ENCODE results near the gene SGIP1.

Gene SGIP1

GRCh38 chr1:66641891-66642473 is 108.0 kb downstream of the SGIP1 start:
- no peak for TF ChIP-seq SPI1 (IDR thresholded peaks at IDR 0.05; ENCODE audit: low read depth, low read length)
- no peak for TF ChIP-seq POLR2A (IDR thresholded peaks at IDR 0.05; ENCODE audit: low read depth, low read length)
- FAIRE-seq (no peak), DNase-seq (ENCODE audit: insufficient read length, low spot score) (no peak)

DNA sequence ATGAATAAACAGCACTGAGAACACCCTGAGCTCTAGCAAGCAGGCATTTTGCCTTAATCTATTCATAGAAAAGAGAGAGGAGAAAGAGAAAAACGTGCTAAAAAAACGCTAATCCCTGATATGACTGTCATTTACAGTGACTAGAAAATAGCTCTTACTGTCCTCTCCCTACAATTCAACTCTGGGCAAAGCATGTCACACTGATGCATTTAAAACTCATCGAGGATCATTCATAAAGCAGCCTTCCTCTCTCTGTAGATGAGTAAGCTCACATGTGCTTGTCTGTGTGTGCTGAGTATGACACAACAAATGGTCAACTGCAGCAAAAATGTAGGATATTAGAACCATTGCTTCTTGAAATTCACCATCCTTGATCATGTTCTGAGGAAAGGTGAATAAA is 109.0 kb downstream of the SGIP1 start:
- no peak for TF ChIP-seq POU2F2 (IDR thresholded peaks at IDR 0.05; ENCODE audit: low read depth, low read length)
- no peak for TF ChIP-seq POLR2A (IDR thresholded peaks at IDR 0.05; ENCODE audit: low read depth, low read length)
- TF ChIP-seq TAF1 (IDR thresholded peaks at IDR 0.05; ENCODE audit: low read depth, low read length) = no peak
- no peak for TF ChIP-seq PAX5 (IDR thresholded peaks at IDR 0.05; ENCODE audit: insufficient read depth, low read length, severe bottlenecking)
- TF ChIP-seq SPI1 (IDR thresholded peaks at IDR 0.05; ENCODE audit: low read depth, low read length) = no peak
- no peak for TF ChIP-seq POLR2AphosphoS5 (IDR thresholded peaks at IDR 0.05; ENCODE audit: low read depth, low read length)
- FAIRE-seq = no peak

DNA sequence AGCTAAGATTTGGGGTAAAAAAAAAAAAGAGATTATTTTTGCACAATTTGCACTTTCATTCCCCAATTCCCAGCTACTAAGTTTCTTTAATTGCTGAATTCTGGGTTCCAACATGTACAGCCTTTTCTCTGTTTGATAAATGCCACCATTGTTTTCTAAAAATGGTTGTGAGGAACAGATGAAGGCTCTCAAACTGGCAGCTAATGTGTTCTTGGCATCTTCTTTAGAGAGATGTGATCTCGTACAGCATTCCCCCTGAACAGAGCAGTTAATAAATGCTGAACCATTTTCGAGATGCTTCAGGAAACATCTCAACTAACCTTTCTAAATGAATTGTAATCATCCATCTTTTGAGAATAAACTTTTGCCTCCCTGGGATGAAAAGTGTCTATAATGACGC is 110.4 kb downstream of the SGIP1 start:
- no peak for FAIRE-seq
- no peak for DNase-seq (ENCODE audit: insufficient read length, low spot score)
- TF ChIP-seq TAF1 (IDR thresholded peaks at IDR 0.05; ENCODE audit: low read depth, low read length) (no peak), SPI1 (IDR thresholded peaks at IDR 0.05; ENCODE audit: low read depth, low read length) (no peak)

More for the DNA sequence above, 109.0 kb downstream of the SGIP1 start:
- no peak for DNase-seq (ENCODE audit: insufficient read length, low spot score)

DNA sequence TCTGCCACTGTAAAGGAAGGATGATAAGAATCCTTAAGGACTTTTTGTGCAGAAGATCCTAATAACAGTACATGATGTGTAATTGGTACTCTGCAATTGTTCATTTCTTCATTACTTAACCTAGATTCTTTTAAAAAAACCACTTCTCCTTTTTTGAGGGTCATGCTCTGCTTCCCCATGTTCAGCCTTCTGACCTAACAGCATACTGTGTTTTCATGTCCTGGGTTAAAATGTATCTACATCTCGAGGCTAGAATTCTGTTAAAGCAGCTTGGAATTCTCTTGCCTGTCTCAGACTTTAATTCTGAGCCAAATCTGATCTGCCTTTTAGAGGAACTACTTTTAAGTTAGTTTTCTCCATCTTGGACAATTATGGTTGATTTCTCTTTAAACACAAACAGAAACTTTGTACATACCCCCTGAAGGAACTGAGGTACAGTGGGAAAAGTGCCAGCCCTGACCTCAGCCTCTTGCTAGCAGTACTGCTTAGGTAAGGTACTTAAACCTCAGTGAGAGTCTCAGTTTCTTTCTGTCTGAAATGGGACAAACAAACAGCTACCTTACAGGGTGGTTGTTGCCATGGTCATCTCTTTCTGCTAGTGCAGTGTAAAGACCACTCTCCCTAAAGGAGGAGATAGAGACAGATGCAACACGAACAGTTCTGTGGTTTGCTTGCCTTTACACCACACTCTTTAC is 115.1 kb downstream of the SGIP1 start:
- TF ChIP-seq POU2F2 (IDR thresholded peaks at IDR 0.05; ENCODE audit: low read depth, low read length) (no peak), SPI1 (IDR thresholded peaks at IDR 0.05; ENCODE audit: low read depth, low read length) (peak; percentile 95)
- FAIRE-seq (peak; percentile 50), DNase-seq (ENCODE audit: insufficient read length, low spot score) (no peak)

- no peak for TF ChIP-seq TAF1 (IDR thresholded peaks at IDR 0.05; ENCODE audit: low read depth, low read length)
- no peak for TF ChIP-seq PAX5 (IDR thresholded peaks at IDR 0.05; ENCODE audit: insufficient read depth, low read length, severe bottlenecking)
- TF ChIP-seq SPI1 (IDR thresholded peaks at IDR 0.05; ENCODE audit: low read depth, low read length) = no peak
- no peak for TF ChIP-seq POLR2A (IDR thresholded peaks at IDR 0.05; ENCODE audit: low read depth, low read length)
- no peak for TF ChIP-seq POLR2AphosphoS5 (IDR thresholded peaks at IDR 0.05; ENCODE audit: low read depth, low read length)
- no peak for TF ChIP-seq POU2F2 (IDR thresholded peaks at IDR 0.05; ENCODE audit: low read depth, low read length)
- DNase-seq (ENCODE audit: insufficient read length, low spot score) = no peak
- no peak for FAIRE-seq
Measured at GRCh38 chr1:66652556-66652955, 118.6 kb downstream of the SGIP1 start.

- TF ChIP-seq TAF1 (IDR thresholded peaks at IDR 0.05; ENCODE audit: low read depth, low read length) (no peak), SPI1 (IDR thresholded peaks at IDR 0.05; ENCODE audit: low read depth, low read length) (no peak), PAX5 (IDR thresholded peaks at IDR 0.05; ENCODE audit: insufficient read depth, low read length, severe bottlenecking) (no peak), POU2F2 (IDR thresholded peaks at IDR 0.05; ENCODE audit: low read depth, low read length) (no peak), POLR2AphosphoS5 (IDR thresholded peaks at IDR 0.05; ENCODE audit: low read depth, low read length) (no peak), POLR2A (IDR thresholded peaks at IDR 0.05; ENCODE audit: low read depth, low read length) (no peak)
- no peak for FAIRE-seq
- DNase-seq (ENCODE audit: insufficient read length, low spot score) = no peak
Measured at GRCh38 chr1:66654643-66655042, 120.7 kb downstream of the SGIP1 start.

DNA sequence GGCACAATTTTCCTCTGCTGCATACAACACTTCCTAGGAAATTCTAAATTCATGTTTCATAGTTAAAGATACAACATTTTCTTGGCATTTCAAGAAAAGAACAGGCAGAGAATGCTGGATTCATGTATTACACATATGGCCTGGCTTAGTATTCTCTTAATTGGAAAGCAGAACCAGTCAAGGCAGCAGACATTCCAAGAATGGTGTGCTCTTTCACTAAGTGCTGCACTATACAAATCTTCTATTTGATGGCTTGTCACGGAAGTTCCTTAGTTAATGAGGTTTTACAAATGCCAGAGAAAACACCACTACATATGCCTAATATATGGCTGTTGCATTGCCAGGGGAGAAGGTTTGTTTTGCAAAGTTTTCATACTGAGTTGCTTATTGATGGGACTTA is 137.5 kb downstream of the SGIP1 start:
- DNase-seq (ENCODE audit: insufficient read length, low spot score) (no peak), FAIRE-seq (no peak)
- TF ChIP-seq POLR2A (IDR thresholded peaks at IDR 0.05; ENCODE audit: low read depth, low read length) = no peak

DNA sequence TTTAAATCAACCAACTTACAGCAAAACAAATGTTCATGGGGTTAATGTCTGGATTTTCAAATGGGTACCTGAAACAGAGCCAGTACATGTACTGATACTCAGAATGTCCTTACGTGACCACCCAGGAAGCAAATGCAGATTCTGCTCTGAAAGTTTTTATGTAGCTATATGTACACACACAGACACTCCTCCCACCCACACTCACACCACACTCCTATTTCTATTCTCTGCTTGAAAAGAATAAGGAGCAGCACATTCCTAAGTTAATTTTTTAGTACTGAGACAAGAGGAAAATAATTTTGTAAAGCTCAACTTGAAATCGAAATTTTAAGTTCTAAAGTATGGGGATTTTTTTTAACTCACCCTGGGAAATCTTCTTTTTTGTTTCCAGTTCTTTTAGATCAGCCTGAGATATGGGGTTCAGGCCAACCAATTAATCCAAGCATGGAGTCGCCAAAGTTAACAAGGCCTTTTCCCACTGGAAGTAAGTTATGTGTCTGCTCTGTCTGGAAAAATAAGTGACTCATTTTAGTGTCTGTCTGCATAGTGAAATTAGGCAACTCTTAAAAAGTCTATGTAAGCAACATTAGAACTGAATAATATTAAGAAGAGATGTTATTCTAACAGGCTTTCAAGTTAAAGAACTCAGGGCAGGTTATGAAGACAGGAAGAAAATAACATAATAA is 142.8 kb downstream of the SGIP1 start:
- DNase-seq (ENCODE audit: insufficient read length, low spot score) = no peak
- FAIRE-seq = no peak
- no peak for TF ChIP-seq POU2F2 (IDR thresholded peaks at IDR 0.05; ENCODE audit: low read depth, low read length)
- no peak for TF ChIP-seq SPI1 (IDR thresholded peaks at IDR 0.05; ENCODE audit: low read depth, low read length)
- no peak for TF ChIP-seq PAX5 (IDR thresholded peaks at IDR 0.05; ENCODE audit: insufficient read depth, low read length, severe bottlenecking)
- no peak for TF ChIP-seq POLR2AphosphoS5 (IDR thresholded peaks at IDR 0.05; ENCODE audit: low read depth, low read length)
- no peak for TF ChIP-seq TAF1 (IDR thresholded peaks at IDR 0.05; ENCODE audit: low read depth, low read length)
- TF ChIP-seq POLR2A (IDR thresholded peaks at IDR 0.05; ENCODE audit: low read depth, low read length) = no peak

DNA sequence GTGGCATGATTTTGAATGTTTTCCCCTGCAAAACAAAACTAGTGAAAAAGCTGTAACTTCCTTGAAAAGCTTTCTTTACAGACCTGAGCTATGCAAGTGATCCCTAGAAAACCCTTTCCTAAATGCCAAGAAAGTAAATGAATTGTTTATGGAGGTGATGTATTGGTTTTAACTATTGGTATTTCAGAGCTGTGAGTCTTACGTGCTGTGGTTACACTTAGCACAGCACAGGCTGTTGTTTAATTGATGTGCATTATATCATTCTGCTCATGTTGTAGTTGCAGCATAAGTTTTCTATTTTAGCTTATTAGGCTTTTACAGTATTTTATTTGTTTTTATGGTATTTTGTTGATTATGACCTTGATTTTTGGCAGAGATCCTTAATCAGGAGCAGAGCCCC is 144.2 kb downstream of the SGIP1 start:
- no peak for FAIRE-seq
- no peak for DNase-seq (ENCODE audit: insufficient read length, low spot score)
- TF ChIP-seq SPI1 (IDR thresholded peaks at IDR 0.05; ENCODE audit: low read depth, low read length) = no peak
- TF ChIP-seq POLR2AphosphoS5 (IDR thresholded peaks at IDR 0.05; ENCODE audit: low read depth, low read length) = no peak
- no peak for TF ChIP-seq POU2F2 (IDR thresholded peaks at IDR 0.05; ENCODE audit: low read depth, low read length)
- no peak for TF ChIP-seq POLR2A (IDR thresholded peaks at IDR 0.05; ENCODE audit: low read depth, low read length)
- no peak for TF ChIP-seq TAF1 (IDR thresholded peaks at IDR 0.05; ENCODE audit: low read depth, low read length)
- no peak for TF ChIP-seq PAX5 (IDR thresholded peaks at IDR 0.05; ENCODE audit: insufficient read depth, low read length, severe bottlenecking)

DNA sequence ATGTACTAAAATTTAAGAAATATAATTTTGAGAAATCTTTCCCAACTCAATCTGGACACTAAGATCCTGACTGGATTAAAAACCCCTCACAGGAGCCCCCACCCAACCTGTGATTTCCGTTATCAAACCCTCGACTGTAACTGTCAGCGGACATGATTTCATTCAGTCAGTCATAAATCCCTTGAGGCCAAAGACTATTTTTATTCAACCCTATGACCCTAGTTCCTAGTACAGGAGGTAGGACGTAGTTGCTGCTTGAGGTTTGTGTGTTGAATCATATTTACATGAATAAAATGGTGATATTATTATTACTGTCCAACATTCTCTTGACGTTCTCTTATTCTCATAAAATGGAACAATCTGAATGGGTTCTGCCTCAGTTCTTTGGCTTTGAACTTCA is 145.2 kb downstream of the SGIP1 start:
- FAIRE-seq = no peak

More for the DNA sequence above, 145.2 kb downstream of the SGIP1 start:
- no peak for DNase-seq (ENCODE audit: insufficient read length, low spot score)
- TF ChIP-seq POU2F2 (IDR thresholded peaks at IDR 0.05; ENCODE audit: low read depth, low read length) (no peak), TAF1 (IDR thresholded peaks at IDR 0.05; ENCODE audit: low read depth, low read length) (no peak), POLR2AphosphoS5 (IDR thresholded peaks at IDR 0.05; ENCODE audit: low read depth, low read length) (no peak), POLR2A (IDR thresholded peaks at IDR 0.05; ENCODE audit: low read depth, low read length) (no peak), SPI1 (IDR thresholded peaks at IDR 0.05; ENCODE audit: low read depth, low read length) (no peak), PAX5 (IDR thresholded peaks at IDR 0.05; ENCODE audit: insufficient read depth, low read length, severe bottlenecking) (no peak)
